HepG2 (cell line): ENCODE data around the gene KLF15. TPM values are rescaled to one million over a fixed set of nuclear protein-coding genes. Genes with fewer than 3 reads are reported as not detected.

Experiments used
- ARNT ChIP-seq: fragments of 450-650 bp; IDR thresholded peaks from 2 replicates; pipeline ENCODE4 v1.6.1; 2017
- FOXM1 ChIP-seq: sonication (generic); formaldehyde crosslinking; IDR thresholded peaks from 2 replicates; pipeline ENCODE4 v1.5.0; 2020; ENCODE audit warnings: missing genetic modification reagents
- KDM1A ChIP-seq: IDR thresholded peaks from 2 replicates; pipeline ENCODE4 v1.6.1; 2016; ENCODE audit warnings: missing compliant biosample characterization
- MEIS1 ChIP-seq: sonication (generic); formaldehyde crosslinking; IDR thresholded peaks from 2 replicates; pipeline ENCODE4 v1.9.0; 2021; ENCODE audit warnings: mild to moderate bottlenecking, missing genetic modification reagents, moderate library complexity, borderline replicate concordance
- NCOA5 ChIP-seq: sonication (generic); formaldehyde crosslinking; IDR thresholded peaks from 2 replicates; pipeline ENCODE4 v1.4.0; 2020; ENCODE audit warnings: missing genetic modification reagents
- PITX1 ChIP-seq: sonication (generic); formaldehyde crosslinking; IDR thresholded peaks from 2 replicates; pipeline ENCODE4 v1.5.1; 2020; ENCODE audit warnings: mild to moderate bottlenecking, missing genetic modification reagents
- SAP130 ChIP-seq: IDR thresholded peaks from 2 replicates; pipeline ENCODE4 v1.6.1; 2016; ENCODE audit warnings: low read depth
- SMAD3 ChIP-seq: sonication (generic); formaldehyde crosslinking; IDR thresholded peaks from 2 replicates; pipeline ENCODE4 v1.4.0; 2020; ENCODE audit warnings: missing genetic modification reagents
- TAF15 ChIP-seq: fragments of 200-400 bp; formaldehyde crosslinking; IDR thresholded peaks from one replicate; pipeline ENCODE4 v1.6.1; 2018; ENCODE audit warnings: mild to moderate bottlenecking, low read depth, low read length; ENCODE audit not compliant: poor library complexity, severe bottlenecking
- TCF12 ChIP-seq, 2 experiments: fragments of 450-650 bp in 1 of 2; sonication (generic) in 1 of 2; formaldehyde crosslinking in 1 of 2; IDR thresholded peaks; 2 replicates each; pipeline versions ENCODE4 v1.6.1 to v1.8.0; 2017 to 2022; ENCODE audit warnings: antibody characterized with exemption in 1 of 2, mild to moderate bottlenecking in 1 of 2, missing genetic modification reagents in 1 of 2, moderate library complexity in 1 of 2
- YEATS2 ChIP-seq: sonication (generic); formaldehyde crosslinking; IDR thresholded peaks from 2 replicates; pipeline ENCODE4 v1.4.0; 2020; ENCODE audit warnings: missing genetic modification reagents, borderline replicate concordance
- ZBTB42 ChIP-seq: sonication (generic); formaldehyde crosslinking; IDR thresholded peaks from 2 replicates; pipeline ENCODE4 v1.5.0; 2020; ENCODE audit warnings: mild to moderate bottlenecking, missing genetic modification reagents
- ZKSCAN8 ChIP-seq: IDR thresholded peaks from 2 replicates; pipeline ENCODE4 v1.6.1; 2016; ENCODE audit warnings: borderline replicate concordance, missing genetic modification reagents, missing compliant biosample characterization
- ZMAT3 ChIP-seq: sonication (generic); formaldehyde crosslinking; conservative IDR thresholded peaks from 2 replicates; pipeline ENCODE4 v1.7.0; 2021; ENCODE audit warnings: missing genetic modification reagents
- ZNF354B ChIP-seq: sonication (generic); formaldehyde crosslinking; IDR thresholded peaks from 2 replicates; pipeline ENCODE4 v1.8.0; 2022; ENCODE audit warnings: mild to moderate bottlenecking, missing genetic modification reagents
- ZNF510 ChIP-seq: sonication (generic); formaldehyde crosslinking; IDR thresholded peaks from 2 replicates; pipeline ENCODE4 v1.4.0; 2020; ENCODE audit warnings: low read depth, mild to moderate bottlenecking, missing genetic modification reagents
- ZNF512B ChIP-seq: sonication (generic); formaldehyde crosslinking; IDR thresholded peaks from 2 replicates; pipeline ENCODE4 v1.5.1; 2020; ENCODE audit warnings: missing genetic modification reagents, mild to moderate bottlenecking, borderline replicate concordance
- ZNF7 ChIP-seq: IDR thresholded peaks from 2 replicates; pipeline ENCODE4 v1.6.1; 2016; ENCODE audit warnings: missing biosample characterization, missing genetic modification reagents
- polyA plus RNA-seq, 8 experiments: library from polyadenylated mRNA; depleted of rRNA in 3 of 8; stranded (reverse) in 7 of 8; unstranded in 1 of 8; fragments of >200 nt; fragmentation: Illumina TruSeq in 4 of 8; extraction: Trizol in 4 of 8; gene quantifications; 2 replicates each; pipeline versions ENCODE4 v1.2.1 to v1.2.3, GENCODE V29; 2011 to 2016; ENCODE audit warnings: low read depth in 4 of 8, missing spikeins in 1 of 8, mixed read lengths in 1 of 8; ENCODE audit not compliant: insufficient read depth in 1 of 8
- total RNA-seq, 5 experiments: library from RNA; depleted of rRNA; stranded (reverse); fragments of >200 nt; fragmentation: Illumina TruSeq; extraction: Trizol; gene quantifications; 2 replicates each; pipeline ENCODE4 v1.2.3, GENCODE V29; 2016; ENCODE audit warnings: low read depth in 1 of 5
- TF ChIP-seq, protein P1 (sequence below): IDR thresholded peaks from 2 replicates; pipeline ENCODE4 v1.6.1; 2018; ENCODE audit warnings: missing genetic modification reagents, mild to moderate bottlenecking, missing compliant biosample characterization
- TF ChIP-seq, protein P2 (sequence below): sonication (generic); formaldehyde crosslinking; IDR thresholded peaks from 2 replicates; pipeline ENCODE4 v1.5.1; 2020; ENCODE audit warnings: mild to moderate bottlenecking, missing genetic modification reagents, moderate library complexity
- TF ChIP-seq, protein P3 (sequence below): sonication (generic); formaldehyde crosslinking; IDR thresholded peaks from 2 replicates; pipeline ENCODE4 v1.9.0; 2022; ENCODE audit warnings: low read depth, missing genetic modification reagents

KLF15 gene
- total and polyA plus RNA-seq, 2 of the 13 experiments (the other 11 are each of a cell fraction or from before 2014, with no cell fraction given): 7.1 to 7.8 TPM

GRCh38 chr3:126355777-126356372 is 1.3 kb downstream of the KLF15 start (continued):
- TF ChIP-seq TAF15 (no peak), FOXM1 (no peak), ZNF512B (no peak), ZKSCAN8 (CRISPR knock-in tag) (no peak; the same call in 1 of the 2 replicates), NCOA5 (CRISPR knock-in tag) (no peak), SAP130 (CRISPR knock-in tag) (peak; percentile 92), ARNT (no peak), SMAD3 (no peak), ZNF7 (CRISPR knock-in tag) (no peak), ZNF354B (CRISPR knock-in tag) (no peak), ZNF510 (CRISPR knock-in tag) (no peak), YEATS2 (CRISPR knock-in tag) (no peak), PITX1 (CRISPR knock-in tag) (peak; percentile 46; the same call in 1 of the 2 replicates), ZMAT3 (peak; percentile 76; the same call in 1 of the 2 replicates), KDM1A (CRISPR knock-in tag) (no peak), MEIS1 (CRISPR knock-in tag) (no peak; the same call in 1 of the 2 replicates), ZBTB42 (CRISPR knock-in tag) (no peak), TCF12 (IDR thresholded peaks at IDR 0.05) (no peak), TCF12 (CRISPR knock-in tag; IDR thresholded peaks at IDR 0.05) (no peak)
- TF ChIP-seq, protein P1, sequence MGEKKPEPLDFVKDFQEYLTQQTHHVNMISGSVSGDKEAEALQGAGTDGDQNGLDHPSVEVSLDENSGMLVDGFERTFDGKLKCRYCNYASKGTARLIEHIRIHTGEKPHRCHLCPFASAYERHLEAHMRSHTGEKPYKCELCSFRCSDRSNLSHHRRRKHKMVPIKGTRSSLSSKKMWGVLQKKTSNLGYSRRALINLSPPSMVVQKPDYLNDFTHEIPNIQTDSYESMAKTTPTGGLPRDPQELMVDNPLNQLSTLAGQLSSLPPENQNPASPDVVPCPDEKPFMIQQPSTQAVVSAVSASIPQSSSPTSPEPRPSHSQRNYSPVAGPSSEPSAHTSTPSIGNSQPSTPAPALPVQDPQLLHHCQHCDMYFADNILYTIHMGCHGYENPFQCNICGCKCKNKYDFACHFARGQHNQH: 0 out of 2 replicates have a peak, but pooled peaks have one; percentile 55
- TF ChIP-seq, protein P2, sequence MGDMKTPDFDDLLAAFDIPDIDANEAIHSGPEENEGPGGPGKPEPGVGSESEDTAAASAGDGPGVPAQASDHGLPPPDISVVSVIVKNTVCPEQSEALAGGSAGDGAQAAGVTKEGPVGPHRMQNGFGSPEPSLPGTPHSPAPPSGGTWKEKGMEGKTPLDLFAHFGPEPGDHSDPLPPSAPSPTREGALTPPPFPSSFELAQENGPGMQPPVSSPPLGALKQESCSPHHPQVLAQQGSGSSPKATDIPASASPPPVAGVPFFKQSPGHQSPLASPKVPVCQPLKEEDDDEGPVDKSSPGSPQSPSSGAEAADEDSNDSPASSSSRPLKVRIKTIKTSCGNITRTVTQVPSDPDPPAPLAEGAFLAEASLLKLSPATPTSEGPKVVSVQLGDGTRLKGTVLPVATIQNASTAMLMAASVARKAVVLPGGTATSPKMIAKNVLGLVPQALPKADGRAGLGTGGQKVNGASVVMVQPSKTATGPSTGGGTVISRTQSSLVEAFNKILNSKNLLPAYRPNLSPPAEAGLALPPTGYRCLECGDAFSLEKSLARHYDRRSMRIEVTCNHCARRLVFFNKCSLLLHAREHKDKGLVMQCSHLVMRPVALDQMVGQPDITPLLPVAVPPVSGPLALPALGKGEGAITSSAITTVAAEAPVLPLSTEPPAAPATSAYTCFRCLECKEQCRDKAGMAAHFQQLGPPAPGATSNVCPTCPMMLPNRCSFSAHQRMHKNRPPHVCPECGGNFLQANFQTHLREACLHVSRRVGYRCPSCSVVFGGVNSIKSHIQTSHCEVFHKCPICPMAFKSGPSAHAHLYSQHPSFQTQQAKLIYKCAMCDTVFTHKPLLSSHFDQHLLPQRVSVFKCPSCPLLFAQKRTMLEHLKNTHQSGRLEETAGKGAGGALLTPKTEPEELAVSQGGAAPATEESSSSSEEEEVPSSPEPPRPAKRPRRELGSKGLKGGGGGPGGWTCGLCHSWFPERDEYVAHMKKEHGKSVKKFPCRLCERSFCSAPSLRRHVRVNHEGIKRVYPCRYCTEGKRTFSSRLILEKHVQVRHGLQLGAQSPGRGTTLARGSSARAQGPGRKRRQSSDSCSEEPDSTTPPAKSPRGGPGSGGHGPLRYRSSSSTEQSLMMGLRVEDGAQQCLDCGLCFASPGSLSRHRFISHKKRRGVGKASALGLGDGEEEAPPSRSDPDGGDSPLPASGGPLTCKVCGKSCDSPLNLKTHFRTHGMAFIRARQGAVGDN (CRISPR knock-in tag): peak; percentile 95
- TF ChIP-seq, protein P3, sequence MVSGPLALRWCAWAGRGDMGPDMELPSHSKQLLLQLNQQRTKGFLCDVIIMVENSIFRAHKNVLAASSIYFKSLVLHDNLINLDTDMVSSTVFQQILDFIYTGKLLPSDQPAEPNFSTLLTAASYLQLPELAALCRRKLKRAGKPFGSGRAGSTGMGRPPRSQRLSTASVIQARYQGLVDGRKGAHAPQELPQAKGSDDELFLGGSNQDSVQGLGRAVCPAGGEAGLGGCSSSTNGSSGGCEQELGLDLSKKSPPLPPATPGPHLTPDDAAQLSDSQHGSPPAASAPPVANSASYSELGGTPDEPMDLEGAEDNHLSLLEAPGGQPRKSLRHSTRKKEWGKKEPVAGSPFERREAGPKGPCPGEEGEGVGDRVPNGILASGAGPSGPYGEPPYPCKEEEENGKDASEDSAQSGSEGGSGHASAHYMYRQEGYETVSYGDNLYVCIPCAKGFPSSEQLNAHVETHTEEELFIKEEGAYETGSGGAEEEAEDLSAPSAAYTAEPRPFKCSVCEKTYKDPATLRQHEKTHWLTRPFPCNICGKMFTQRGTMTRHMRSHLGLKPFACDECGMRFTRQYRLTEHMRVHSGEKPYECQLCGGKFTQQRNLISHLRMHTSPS: peak; percentile 18; the same call in 1 of the 2 replicates
